Stimulated activated CD4-positive, alpha-beta T cell treated with anti-CD3 and anti-CD28 coated beads, Interleukin-12 subunit alpha, Interleukin-12 subunit beta, amount 100 ng/mL, for 4 hours (primary cell): ENCODE results near the gene MAP4K5.
A peak's percentile ranks its signal among the peaks of the same experiment; 100 is the strongest.

Source experiments
- DNase-seq: peaks from one replicate; pipeline ENCODE4 v3.0.0-alpha.2; 2020

Gene MAP4K5

DNA sequence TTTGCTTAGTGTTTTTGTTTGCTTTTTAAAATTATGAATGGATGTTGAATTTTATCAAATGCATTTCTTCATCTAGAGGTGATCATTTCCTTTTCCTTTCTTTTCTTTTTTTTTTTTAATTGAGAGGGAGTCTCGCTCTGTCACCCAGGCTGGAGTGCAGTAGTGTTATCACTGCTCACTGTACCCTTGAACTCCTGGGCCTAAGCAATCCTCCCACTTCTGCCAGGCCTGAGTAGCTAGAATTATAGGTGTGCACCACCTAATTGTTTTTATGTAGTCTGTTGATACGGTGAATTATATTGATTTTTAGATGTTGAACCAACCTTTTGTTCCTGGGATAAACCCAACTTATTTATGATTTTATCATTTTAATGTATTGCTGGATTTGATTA, 134.2 kb downstream of the MAP4K5 start:
- no peak for DNase-seq

DNA sequence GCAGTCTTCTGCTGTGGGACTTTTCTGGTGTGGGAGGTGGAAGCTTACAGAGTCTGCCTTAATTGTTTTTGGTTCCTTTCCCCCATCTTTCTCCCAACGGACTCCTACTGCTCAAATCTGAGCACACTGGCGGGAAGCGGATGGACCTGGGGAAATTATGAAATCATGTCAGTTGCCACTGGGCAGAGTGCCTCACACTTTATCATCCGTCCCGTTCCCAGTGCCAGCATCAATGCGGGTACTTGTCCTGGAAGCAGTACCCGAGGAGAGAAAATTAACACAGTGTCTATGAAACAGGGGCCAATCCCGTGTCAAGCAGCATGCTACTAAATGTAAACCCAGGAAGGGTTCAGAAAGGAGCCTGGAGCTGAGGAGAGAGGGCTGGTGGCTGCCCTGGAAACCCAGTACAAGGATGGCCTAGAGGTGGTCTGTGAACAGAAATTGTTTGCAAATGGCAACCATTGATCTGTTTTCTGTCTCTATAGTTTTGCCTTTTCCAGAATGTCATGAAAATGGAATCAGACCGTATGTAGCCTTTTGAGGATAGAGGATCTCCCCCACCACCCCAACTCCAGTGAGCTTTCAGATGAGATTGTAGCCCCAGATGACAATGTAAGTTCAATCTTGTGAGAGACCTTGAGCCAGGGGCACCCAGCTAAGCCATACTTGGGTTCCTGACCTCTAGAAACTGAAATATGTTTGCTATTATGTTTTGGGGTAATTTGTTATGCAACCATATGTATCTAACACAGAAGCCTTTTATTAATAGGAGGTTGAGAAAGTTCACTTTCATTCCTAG, 134.8 kb downstream of the MAP4K5 start:
- DNase-seq, result no peak

DNA sequence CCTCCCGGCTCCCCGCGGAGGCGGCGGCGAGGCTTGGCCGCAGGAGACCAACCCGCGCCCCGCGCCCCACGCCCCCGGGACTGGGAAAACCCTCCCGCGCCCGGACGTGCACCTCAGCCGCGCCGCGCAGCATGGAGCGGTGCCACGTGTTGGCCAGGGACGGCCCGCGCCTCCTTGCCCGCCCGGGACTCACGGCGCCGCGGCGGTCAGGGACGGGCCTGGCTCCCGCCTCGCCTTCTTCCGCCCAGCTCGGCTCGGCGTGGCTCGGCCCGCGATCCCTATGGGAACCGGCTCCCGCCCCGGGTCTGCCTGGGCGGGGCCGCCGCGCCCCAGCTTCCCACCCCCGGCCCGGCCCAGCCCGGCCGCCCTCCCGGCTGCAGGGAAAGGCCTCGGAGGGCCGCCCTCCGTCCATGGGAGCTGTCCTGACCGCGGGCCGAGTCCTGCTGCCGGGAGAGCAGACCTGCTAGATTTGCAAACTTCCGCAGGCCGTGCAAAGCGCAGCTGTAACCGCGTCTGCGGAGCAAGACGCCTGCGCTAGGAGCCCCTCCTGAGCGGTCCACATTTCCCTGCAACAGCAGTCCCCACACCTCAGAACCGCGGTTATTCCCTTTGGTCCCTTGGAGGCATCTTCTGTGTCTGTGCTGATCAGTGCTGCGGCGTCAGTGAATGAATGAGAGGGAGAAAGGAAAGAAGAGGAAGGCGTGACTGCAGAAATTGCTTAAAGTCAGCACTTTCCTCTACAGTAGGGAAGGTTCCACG, 135.6 kb downstream of the MAP4K5 start, which contains the start of gene CDKL1:
Gene CDKL1, minus strand, starts transcription at position 251 of the 759 bp plus-strand sequence. CDS start 1,013 bp downstream, outside the sequence.
- DNase-seq, result peak; percentile 56

- no peak for DNase-seq
Measured at GRCh38 chr14:50395448-50395847, 136.9 kb downstream of the MAP4K5 start.

GRCh38 chr14:50394713-50395112, 137.7 kb downstream of the MAP4K5 start:
- DNase-seq, result no peak

DNA sequence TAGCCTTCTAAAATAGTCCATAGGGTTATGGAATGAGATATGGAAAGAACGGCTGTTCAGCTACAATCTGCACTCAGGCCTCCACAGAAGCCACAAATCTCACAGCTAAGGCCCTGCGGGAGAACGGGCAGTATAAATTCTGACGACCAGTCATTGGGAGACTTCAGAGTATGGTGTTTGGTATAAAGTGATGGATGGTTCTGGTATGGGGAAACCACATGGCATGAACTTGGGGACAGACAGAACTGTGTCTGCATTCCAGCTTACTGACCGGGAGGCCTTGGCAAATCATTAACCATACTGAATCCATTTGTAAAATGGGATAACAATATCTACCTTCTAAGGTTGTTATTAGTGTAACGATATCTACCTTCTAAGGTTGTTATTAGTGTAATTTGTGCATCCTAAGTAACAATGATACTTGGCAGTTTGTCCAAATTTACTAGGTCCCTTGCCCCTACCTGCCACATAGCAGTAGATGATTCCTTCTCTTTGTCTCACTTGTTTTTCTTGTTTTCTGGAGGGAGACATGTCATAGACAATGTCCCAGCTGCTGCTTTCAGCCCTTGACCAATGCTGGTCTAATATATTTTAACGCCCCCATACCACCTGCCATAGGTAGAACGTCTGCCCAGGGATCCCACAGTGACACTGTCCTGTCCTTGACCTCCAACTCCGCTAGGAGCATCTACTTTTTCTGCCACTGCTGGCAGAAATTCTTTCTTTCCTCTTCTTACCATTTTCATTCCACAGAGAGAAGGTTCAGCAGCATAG, 142.5 kb downstream of the MAP4K5 start:
- DNase-seq, result no peak

DNA sequence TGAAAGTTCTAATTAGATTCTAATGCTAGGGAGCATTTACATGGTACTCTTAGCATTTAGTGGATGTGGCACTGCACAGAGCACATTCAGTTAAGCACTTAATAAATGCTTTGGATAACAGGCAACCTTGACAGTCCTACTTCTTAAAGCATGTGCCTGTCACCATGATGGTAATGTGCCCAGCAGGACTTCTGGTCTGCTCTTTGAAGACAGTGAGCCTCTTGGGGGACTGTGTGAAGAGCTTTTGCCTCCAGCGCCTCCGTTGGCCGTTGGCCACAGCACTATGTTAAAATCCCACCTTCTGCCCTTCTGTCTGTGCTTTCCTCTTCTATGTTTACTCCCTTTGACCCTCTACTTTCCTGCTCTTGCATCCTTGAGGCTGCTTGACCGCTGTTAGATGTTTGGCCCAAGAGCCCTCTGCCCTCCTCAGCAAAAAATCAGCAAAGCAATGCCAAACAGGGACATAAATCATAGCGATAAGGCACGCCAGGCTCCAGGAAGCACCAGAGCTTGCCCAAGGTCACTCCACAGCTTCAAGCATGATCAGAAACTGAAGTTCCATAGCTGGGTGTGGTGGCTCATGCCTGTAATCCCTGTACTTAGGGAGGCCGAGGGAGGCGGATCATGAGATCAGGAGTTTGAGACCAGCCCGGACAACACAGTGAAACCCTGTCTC, 144.0 kb downstream of the MAP4K5 start:
- DNase-seq, result no peak

GRCh38 chr14:50387548-50387947, 144.8 kb downstream of the MAP4K5 start:
- no peak for DNase-seq

DNA sequence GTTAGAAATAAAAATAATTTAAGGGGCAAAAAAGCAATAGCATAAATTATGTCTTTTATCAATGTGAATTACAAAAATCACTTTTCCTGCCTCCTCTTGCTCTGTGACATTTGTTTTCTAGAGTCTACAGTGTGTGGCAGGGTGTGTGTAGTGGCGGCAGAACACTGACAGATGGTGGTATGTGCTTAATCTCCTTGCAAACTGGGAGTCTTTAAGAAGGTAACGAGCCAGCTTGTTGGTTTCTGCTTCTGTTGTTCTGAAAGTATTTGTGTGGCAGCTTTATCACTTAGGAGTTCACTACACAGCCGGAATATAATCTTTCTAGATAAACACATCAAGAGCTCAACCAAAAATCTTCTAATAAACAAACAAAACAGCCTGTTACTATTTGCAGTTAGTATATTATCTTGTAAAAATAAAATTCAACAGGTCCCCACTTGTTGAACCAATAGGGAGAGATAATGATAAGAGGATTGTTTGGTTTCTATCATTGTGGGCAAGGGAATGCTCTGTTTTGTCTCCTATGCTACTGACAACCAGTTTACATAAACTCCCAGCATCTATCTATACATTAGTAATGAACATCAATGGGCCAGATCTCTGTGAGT, 148.6 kb downstream of the MAP4K5 start:
- no peak for DNase-seq

DNA sequence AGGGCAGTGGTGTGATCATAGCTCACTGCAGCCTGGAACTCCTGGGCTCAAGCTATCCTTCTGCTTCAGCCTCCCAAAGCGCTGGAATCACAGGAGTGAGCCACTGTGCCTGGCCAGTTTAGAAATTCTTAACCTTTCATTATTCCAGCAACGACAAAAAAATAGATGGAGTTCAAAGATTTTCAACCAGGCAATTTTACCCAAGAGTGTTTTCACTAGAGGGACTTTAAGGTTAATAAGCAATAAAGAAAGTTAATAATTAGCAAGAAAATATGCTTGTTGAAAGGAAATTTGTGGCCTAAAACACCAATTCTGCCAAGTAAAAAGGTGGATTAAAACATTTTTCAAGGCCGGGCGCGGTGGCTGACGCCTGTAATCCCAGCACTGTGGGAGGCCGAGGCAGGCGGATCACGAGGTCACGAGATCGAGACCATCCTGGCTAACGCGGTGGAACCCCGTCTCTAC, 150.5 kb downstream of the MAP4K5 start:
- DNase-seq, result no peak

DNA sequence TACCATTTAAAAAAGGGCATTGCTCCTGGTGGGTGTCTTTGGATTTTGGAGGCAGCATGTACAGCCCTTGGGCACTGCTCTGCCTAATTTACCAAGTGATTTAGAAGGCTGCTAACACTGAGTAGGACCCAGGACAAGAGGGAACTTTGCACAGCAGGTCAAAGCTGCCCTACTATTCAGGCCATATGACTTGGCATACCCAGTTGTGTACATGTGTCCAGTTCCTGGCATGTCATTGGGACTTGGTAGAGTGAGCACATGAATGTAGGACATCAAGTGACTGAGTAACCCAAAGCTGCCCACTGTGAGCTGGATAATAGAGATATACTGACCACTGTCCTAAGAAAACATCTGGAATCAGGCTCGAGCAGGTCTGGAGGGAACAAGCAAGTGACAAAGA, 151.4 kb downstream of the MAP4K5 start:
- no peak for DNase-seq

- no peak for DNase-seq
Measured at GRCh38 chr14:50380455-50380854, 151.9 kb downstream of the MAP4K5 start.

DNA sequence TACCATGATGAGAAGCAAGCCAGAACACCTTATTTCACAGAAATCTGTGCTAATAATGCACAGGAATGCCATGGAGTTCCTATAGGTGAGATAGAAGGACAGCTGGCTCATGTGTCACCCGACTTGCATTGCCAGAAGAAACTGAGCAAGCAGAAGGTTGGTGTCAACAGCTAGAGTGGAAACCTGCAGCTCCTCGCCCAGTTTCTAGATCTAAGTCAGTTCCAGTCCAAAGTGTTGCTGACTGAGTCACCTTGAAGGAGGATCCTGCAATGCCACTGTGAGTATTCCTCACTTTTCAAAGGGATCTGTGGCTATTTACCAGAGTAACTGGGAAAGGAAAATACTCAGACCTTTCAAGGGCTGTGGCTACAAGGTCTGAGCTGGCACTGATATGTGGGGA, 152.8 kb downstream of the MAP4K5 start:
- DNase-seq, result no peak

GRCh38 chr14:50377550-50378085, 154.8 kb downstream of the MAP4K5 start:
- DNase-seq, result no peak

GRCh38 chr14:50375760-50376159, 156.6 kb downstream of the MAP4K5 start:
- no peak for DNase-seq

GRCh38 chr14:50373959-50374358, 158.4 kb downstream of the MAP4K5 start:
- no peak for DNase-seq

DNA sequence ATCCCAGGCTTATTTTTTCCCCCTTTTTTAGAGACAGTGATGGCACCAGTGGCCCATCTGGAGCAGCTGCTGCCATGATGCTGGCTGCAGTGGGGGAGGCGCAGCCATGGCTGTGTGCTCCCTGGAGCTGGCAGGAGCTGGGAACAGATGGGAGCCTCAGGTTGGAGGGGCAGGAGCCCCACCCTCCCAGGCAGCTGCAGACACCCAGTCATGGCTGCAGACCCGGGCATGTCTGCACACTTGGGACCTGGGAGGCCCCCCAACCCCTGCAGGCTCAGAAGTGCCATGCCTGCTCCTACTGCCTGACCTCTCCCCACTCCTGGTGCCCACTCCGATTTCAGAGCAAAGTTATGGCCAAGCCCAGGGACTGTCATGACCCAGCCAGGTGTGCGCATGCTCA, 160.8 kb downstream of the MAP4K5 start:
- no peak for DNase-seq
